ENCODE results near the gene DLG2.

DNA sequence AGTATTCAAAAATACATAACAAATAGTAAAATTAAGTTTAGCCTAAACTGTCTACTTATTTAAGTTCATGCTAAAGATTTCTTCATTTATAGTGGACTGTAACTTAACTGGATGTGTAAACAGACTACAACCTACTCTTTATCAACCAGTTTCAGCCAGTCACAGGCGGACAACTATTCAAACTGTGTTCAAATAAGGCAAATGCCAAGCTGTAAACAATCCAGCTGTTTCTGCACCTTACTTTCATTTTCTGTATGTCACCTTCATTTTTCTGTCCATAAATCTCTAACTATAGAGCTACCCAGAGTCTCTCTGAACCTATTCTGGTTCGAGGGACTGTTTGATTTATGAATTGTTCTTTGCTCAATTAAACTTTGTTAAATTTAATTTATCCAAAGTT is 992.8 kb downstream of the DLG2 start:
- TF ChIP-seq, protein P1, sequence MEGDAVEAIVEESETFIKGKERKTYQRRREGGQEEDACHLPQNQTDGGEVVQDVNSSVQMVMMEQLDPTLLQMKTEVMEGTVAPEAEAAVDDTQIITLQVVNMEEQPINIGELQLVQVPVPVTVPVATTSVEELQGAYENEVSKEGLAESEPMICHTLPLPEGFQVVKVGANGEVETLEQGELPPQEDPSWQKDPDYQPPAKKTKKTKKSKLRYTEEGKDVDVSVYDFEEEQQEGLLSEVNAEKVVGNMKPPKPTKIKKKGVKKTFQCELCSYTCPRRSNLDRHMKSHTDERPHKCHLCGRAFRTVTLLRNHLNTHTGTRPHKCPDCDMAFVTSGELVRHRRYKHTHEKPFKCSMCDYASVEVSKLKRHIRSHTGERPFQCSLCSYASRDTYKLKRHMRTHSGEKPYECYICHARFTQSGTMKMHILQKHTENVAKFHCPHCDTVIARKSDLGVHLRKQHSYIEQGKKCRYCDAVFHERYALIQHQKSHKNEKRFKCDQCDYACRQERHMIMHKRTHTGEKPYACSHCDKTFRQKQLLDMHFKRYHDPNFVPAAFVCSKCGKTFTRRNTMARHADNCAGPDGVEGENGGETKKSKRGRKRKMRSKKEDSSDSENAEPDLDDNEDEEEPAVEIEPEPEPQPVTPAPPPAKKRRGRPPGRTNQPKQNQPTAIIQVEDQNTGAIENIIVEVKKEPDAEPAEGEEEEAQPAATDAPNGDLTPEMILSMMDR (IDR thresholded peaks at IDR 0.05; ENCODE audit: low read depth, low read length): no peak
- no peak for TF ChIP-seq EZH2phosphoT487 (IDR thresholded peaks at IDR 0.05; ENCODE audit: low read depth)
